Vagina (tissue), 2 donors: Measurements from ENCODE around the gene SLC22A4.

ENCODE experiments used
- CTCF ChIP-seq, 3 experiments: fragments of 450-650 bp in 2 of 3; fragments of 200-600 bp in 1 of 3; sonication (generic) in 1 of 3; IDR thresholded peaks; one replicate each; pipeline ENCODE4 v1.5.1; 2017 to 2019; ENCODE audit warnings: antibody characterized with exemption in 3 of 3, mild to moderate bottlenecking in 2 of 3, moderate library complexity in 2 of 3
- POLR2AphosphoS5 ChIP-seq, 2 donors: sonication (generic); formaldehyde crosslinking; IDR thresholded peaks; one replicate each; pipeline ENCODE4 v1.9.0; 2017; ENCODE audit warnings: antibody characterized with exemption in 2 of 2, mild to moderate bottlenecking in 2 of 2, low read depth in 1 of 2; ENCODE audit not compliant: insufficient read depth in 1 of 2

- no peak for TF ChIP-seq POLR2AphosphoS5 (IDR thresholded peaks at IDR 0.05; ENCODE audit: insufficient read depth in 1 of 2, low read depth in 1 of 2)
- no peak for TF ChIP-seq CTCF (IDR thresholded peaks at IDR 0.05)
Observed at GRCh38 chr5:132251220-132251725, 42.9 kb upstream of the SLC22A4 start.
